Cardiac fibroblast (primary cell): ENCODE results near the gene ALDH1L1.

Experiments
- DNase-seq, 2 donors: peaks; one replicate each; pipeline versions ENCODE4 v3.0.0 to v3.0.0-alpha.2; 2010; ENCODE audit warnings: low read depth in 2 of 2
- H3K4me3 ChIP-seq, 2 donors: replicated peaks in 1 of 2; 1 replicate in 1 of 2; 2 replicates in 1 of 2; pipeline ENCODE4 v1.5.1; 2011; ENCODE audit warnings: low read depth in 2 of 2, low read length in 2 of 2, mild to moderate bottlenecking in 2 of 2, moderate library complexity in 1 of 2
- CTCF ChIP-seq: IDR thresholded peaks from one replicate; pipeline ENCODE4 v1.5.1; 2011; ENCODE audit warnings: low read depth, mild to moderate bottlenecking, low read length, inconsistent platforms

ALDH1L1 gene

GRCh38 chr3:126103121-126104027, 77.0 kb downstream of the ALDH1L1 start:
- no peak for DNase-seq
- no peak for TF ChIP-seq CTCF

GRCh38 chr3:126102530-126102951, 77.8 kb downstream of the ALDH1L1 start:
- no peak for TF ChIP-seq CTCF
- peak; percentile 17 to 76 for DNase-seq
- H3K4me3 ChIP-seq: no peak overlapping the region

More at GRCh38 chr3:126103121-126104027, 77.0 kb downstream of the ALDH1L1 start:
- H3K4me3 ChIP-seq: no peak overlapping the region

GRCh38 chr3:126102011-126102410, 78.4 kb downstream of the ALDH1L1 start:
- DNase-seq: no peak
- no peak for TF ChIP-seq CTCF
- H3K4me3 ChIP-seq: no peak overlapping the region

GRCh38 chr3:126101521-126101982, 78.8 kb downstream of the ALDH1L1 start:
- no peak for DNase-seq
- H3K4me3 ChIP-seq: no peak overlapping the region
- no peak for TF ChIP-seq CTCF

- DNase-seq: no peak
- no peak for TF ChIP-seq CTCF
- H3K4me3 ChIP-seq: no peak overlapping the region
These were observed 79.6 kb downstream of the ALDH1L1 start for GRCh38 chr3:126100634-126101301.

GRCh38 chr3:126100269-126100633, 80.1 kb downstream of the ALDH1L1 start:
- H3K4me3 ChIP-seq: no peak overlapping the region
- DNase-seq: no peak
- no peak for TF ChIP-seq CTCF
